ENCODE measurements around the gene FHIP1B.
A peak's percentile ranks its signal among the peaks of the same experiment; 100 is the strongest.

The FHIP1B gene

DNA sequence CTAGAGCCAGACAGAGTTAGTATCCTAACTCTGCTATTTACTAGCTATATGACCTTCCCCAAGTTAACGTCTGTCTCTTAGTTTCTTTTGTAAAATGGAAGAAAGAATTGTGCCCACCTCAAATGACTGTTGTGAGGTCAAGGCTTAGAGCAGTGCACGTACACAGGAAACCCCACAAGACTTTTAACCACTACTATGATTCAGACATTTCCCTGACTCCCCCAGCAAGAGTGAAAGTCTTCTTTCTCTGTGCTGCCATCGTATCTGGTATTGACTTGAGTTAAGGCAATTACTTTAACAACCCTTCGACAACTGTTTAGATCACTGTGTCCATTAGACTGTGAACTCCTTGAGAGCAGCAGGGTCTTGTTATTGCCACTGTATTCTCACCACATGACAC is 38.0 kb downstream of the FHIP1B start:
- H4K91ac ChIP-seq (ENCODE audit: low read depth, low read length) = no peak overlapping the region
- H4K12ac ChIP-seq (ENCODE audit: low read depth, low read length) = no peak overlapping the region
- H2BK5ac ChIP-seq (ENCODE audit: low read depth, low read length, poor library complexity) = no peak overlapping the region
- H3K36me3 ChIP-seq (ENCODE audit: control insufficient read depth in 1 of 2, insufficient read depth in 2 of 2, low read length in 2 of 2) = no peaks in the 10 kb centered on the region
- H3K27ac ChIP-seq (ENCODE audit: low read depth, low read length) = no peak overlapping the region
- H4K8ac ChIP-seq (ENCODE audit: low read depth, low read length) = no peak overlapping the region
- H2BK12ac ChIP-seq (ENCODE audit: low read length) = no peak overlapping the region
- no peak overlapping the region for H3K4me3 ChIP-seq (ENCODE audit: low read depth, low read length)
- H3K79me2 ChIP-seq (ENCODE audit: control insufficient read depth, insufficient read depth, low read length, poor library complexity) = no peaks in the 10 kb centered on the region
- H3K9ac ChIP-seq (ENCODE audit: low read length) = no peak overlapping the region
- H3K9me3 ChIP-seq (ENCODE audit: insufficient read depth, low read depth, low read length) = peaks cover 2% of the 10 kb centered on the region
- no peak overlapping the region for H2AK5ac ChIP-seq (ENCODE audit: low read length)
- H2BK120ac ChIP-seq (ENCODE audit: insufficient read depth, low read length, poor library complexity) = no peak overlapping the region
- no CpG with 5 or more reads among the region's 4 CpGs for WGBS (ENCODE audit: extremely low coverage, insufficient coverage, insufficient read length)
- H3K27me3 ChIP-seq (ENCODE audit: insufficient read depth, low read length) = no peaks in the 10 kb centered on the region
- no peak overlapping the region for H3K23ac ChIP-seq (ENCODE audit: low read length)
- H3K4me2 ChIP-seq (ENCODE audit: low read length) = no peak overlapping the region
- DNase-seq = no peak
- H3K4me1 ChIP-seq (ENCODE audit: control insufficient read depth in 1 of 2, insufficient read depth in 2 of 2, low read length in 2 of 2) = peaks cover 0 to 2% of the 10 kb centered on the region in 2 experiments
- no peaks in the 10 kb centered on the region for H3K79me1 ChIP-seq (ENCODE audit: low read length)
- H3K14ac ChIP-seq (ENCODE audit: low read length) = no peak overlapping the region
- no peak overlapping the region for H3K18ac ChIP-seq (ENCODE audit: low read length)
- no peak overlapping the region for H2AFZ ChIP-seq (ENCODE audit: insufficient read depth, low read length, poor library complexity)
- H3K4ac ChIP-seq (ENCODE audit: low read depth, low read length) = no peak overlapping the region

DNA sequence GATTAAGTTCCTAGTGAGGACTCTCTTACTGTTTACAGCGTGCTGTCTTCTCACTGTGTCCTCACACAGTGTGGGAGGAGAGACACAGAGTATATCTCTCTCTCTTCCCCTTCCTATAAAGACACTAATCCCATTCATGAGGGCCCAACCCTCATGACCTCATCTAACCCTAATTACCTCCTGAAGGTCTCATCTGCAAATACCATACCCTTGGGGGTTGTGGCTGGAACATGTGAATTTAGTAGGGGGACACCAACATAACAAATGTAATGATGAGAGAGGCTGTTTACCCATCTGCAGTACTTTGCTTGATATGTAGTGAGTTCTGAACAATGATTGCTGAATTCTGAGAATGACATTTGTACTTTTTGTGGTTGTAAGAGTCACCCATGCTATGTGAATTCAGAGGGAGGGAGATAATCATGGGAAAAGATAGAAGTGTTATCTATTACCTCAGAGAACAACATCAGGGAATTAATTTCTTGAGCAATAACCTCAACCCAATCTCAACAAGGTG is 40.3 kb downstream of the FHIP1B start:
- Histone ChIP-seq H2AFZ (ENCODE audit: insufficient read depth, low read length, poor library complexity) (no peak overlapping the region), H2BK5ac (ENCODE audit: low read depth, low read length, poor library complexity) (no peak overlapping the region), H3K14ac (ENCODE audit: low read length) (no peak overlapping the region), H3K79me2 (ENCODE audit: control insufficient read depth, insufficient read depth, low read length, poor library complexity) (no peaks in the 10 kb centered on the region), H3K4me2 (ENCODE audit: low read length) (no peak overlapping the region), H3K4me1 (ENCODE audit: control insufficient read depth in 1 of 2, insufficient read depth in 2 of 2, low read length in 2 of 2) (peaks cover 0 to 2% of the 10 kb centered on the region in 2 experiments), H3K27me3 (ENCODE audit: insufficient read depth, low read length) (no peaks in the 10 kb centered on the region), H4K91ac (ENCODE audit: low read depth, low read length) (no peak overlapping the region), H3K4me3 (ENCODE audit: low read depth, low read length) (no peak overlapping the region), H3K4ac (ENCODE audit: low read depth, low read length) (no peak overlapping the region), H4K12ac (ENCODE audit: low read depth, low read length) (no peak overlapping the region), H3K23ac (ENCODE audit: low read length) (no peak overlapping the region), H3K9me3 (ENCODE audit: insufficient read depth, low read depth, low read length) (no peaks in the 10 kb centered on the region), H3K9ac (ENCODE audit: low read length) (no peak overlapping the region), H2BK12ac (ENCODE audit: low read length) (no peak overlapping the region), H4K8ac (ENCODE audit: low read depth, low read length) (no peak overlapping the region), H3K36me3 (ENCODE audit: control insufficient read depth in 1 of 2, insufficient read depth in 2 of 2, low read length in 2 of 2) (no peaks in the 10 kb centered on the region), H3K79me1 (ENCODE audit: low read length) (no peaks in the 10 kb centered on the region), H2BK120ac (ENCODE audit: insufficient read depth, low read length, poor library complexity) (no peak overlapping the region), H2AK5ac (ENCODE audit: low read length) (no peak overlapping the region), H3K18ac (ENCODE audit: low read length) (no peak overlapping the region), H3K27ac (ENCODE audit: low read depth, low read length) (no peak overlapping the region)
- WGBS (ENCODE audit: extremely low coverage, insufficient coverage, insufficient read length) = no CpG with 5 or more reads among the region's 1 CpG
- no peak for DNase-seq

DNA sequence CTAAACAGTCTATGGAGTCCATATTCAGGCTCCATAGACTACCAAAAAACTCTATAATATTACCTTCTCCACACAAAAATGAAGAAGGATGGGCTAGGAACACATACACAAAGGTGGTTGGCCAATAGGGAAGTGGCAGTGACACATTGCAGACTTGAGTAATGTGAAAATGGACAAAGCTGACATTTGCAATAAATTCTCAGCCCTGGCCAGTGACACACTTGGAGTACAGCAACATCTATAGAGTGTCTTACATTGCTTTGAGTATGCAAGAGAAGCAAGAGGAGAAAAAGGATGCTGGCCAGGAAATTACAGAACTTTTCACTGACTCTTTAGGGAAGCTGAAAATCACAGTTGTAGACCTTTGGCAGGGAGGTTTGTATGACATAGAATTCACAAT is 42.7 kb downstream of the FHIP1B start:
- Histone ChIP-seq H3K4me3 (ENCODE audit: low read depth, low read length) (no peak overlapping the region), H3K36me3 (ENCODE audit: control insufficient read depth in 1 of 2, insufficient read depth in 2 of 2, low read length in 2 of 2) (no peaks in the 10 kb centered on the region), H3K27me3 (ENCODE audit: insufficient read depth, low read length) (no peaks in the 10 kb centered on the region), H3K14ac (ENCODE audit: low read length) (no peak overlapping the region), H3K4me1 (ENCODE audit: control insufficient read depth in 1 of 2, insufficient read depth in 2 of 2, low read length in 2 of 2) (no peaks in the 10 kb centered on the region), H2BK5ac (ENCODE audit: low read depth, low read length, poor library complexity) (no peak overlapping the region), H2BK120ac (ENCODE audit: insufficient read depth, low read length, poor library complexity) (no peak overlapping the region), H3K79me1 (ENCODE audit: low read length) (no peaks in the 10 kb centered on the region), H3K23ac (ENCODE audit: low read length) (no peak overlapping the region), H3K18ac (ENCODE audit: low read length) (no peak overlapping the region), H2AFZ (ENCODE audit: insufficient read depth, low read length, poor library complexity) (no peak overlapping the region), H3K9ac (ENCODE audit: low read length) (no peak overlapping the region), H3K27ac (ENCODE audit: low read depth, low read length) (no peak overlapping the region), H3K9me3 (ENCODE audit: insufficient read depth, low read depth, low read length) (no peaks in the 10 kb centered on the region), H4K12ac (ENCODE audit: low read depth, low read length) (no peak overlapping the region), H3K4ac (ENCODE audit: low read depth, low read length) (no peak overlapping the region), H3K4me2 (ENCODE audit: low read length) (no peak overlapping the region), H4K91ac (ENCODE audit: low read depth, low read length) (no peak overlapping the region), H3K79me2 (ENCODE audit: control insufficient read depth, insufficient read depth, low read length, poor library complexity) (no peaks in the 10 kb centered on the region), H4K8ac (ENCODE audit: low read depth, low read length) (no peak overlapping the region), H2BK12ac (ENCODE audit: low read length) (no peak overlapping the region), H2AK5ac (ENCODE audit: low read length) (no peak overlapping the region)
- peak in 1 of 2 donors; percentile 7 for DNase-seq

DNA sequence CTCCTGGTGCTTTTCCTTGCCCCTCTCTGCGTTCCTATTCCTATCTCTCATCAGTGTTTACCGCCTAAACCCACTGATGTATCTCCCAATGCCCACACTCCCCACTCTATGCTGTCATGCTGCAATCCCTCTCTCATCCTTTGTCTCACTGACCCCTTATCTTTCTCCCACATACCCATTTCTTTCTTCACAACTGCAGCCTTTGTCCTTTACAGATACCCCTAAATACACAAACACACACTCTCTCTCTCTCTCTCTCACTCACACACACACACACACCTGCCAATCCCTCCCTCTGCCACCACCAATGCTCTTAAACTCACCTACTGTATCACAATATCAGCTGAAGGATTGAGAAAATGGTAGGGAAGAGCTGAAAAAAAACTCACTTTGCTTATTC is 59.0 kb downstream of the FHIP1B start:
- H3K36me3 ChIP-seq (ENCODE audit: control insufficient read depth in 1 of 2, insufficient read depth in 2 of 2, low read length in 2 of 2) = no peaks in the 10 kb centered on the region
- no peak overlapping the region for H3K23ac ChIP-seq (ENCODE audit: low read length)
- H2AFZ ChIP-seq (ENCODE audit: insufficient read depth, low read length, poor library complexity) = no peak overlapping the region
- no peak overlapping the region for H2BK12ac ChIP-seq (ENCODE audit: low read length)
- H3K79me1 ChIP-seq (ENCODE audit: low read length) = no peaks in the 10 kb centered on the region
- no peak overlapping the region for H3K14ac ChIP-seq (ENCODE audit: low read length)
- no peaks in the 10 kb centered on the region for H3K79me2 ChIP-seq (ENCODE audit: control insufficient read depth, insufficient read depth, low read length, poor library complexity)
- no peak overlapping the region for H4K8ac ChIP-seq (ENCODE audit: low read depth, low read length)
- H2BK5ac ChIP-seq (ENCODE audit: low read depth, low read length, poor library complexity) = no peak overlapping the region
- no peak overlapping the region for H2BK120ac ChIP-seq (ENCODE audit: insufficient read depth, low read length, poor library complexity)
- H3K4me2 ChIP-seq (ENCODE audit: low read length) = no peak overlapping the region
- H3K9ac ChIP-seq (ENCODE audit: low read length) = no peak overlapping the region
- H3K18ac ChIP-seq (ENCODE audit: low read length) = no peak overlapping the region
- DNase-seq = no peak
- H3K27ac ChIP-seq (ENCODE audit: low read depth, low read length) = no peak overlapping the region
- H4K12ac ChIP-seq (ENCODE audit: low read depth, low read length) = no peak overlapping the region
- no peak overlapping the region for H3K4ac ChIP-seq (ENCODE audit: low read depth, low read length)
- H3K4me1 ChIP-seq (ENCODE audit: control insufficient read depth in 1 of 2, insufficient read depth in 2 of 2, low read length in 2 of 2) = no peaks in the 10 kb centered on the region
- WGBS (ENCODE audit: extremely low coverage, insufficient coverage, insufficient read length) = no CpG with 5 or more reads among the region's 2 CpGs
- H4K91ac ChIP-seq (ENCODE audit: low read depth, low read length) = no peak overlapping the region
- no peaks in the 10 kb centered on the region for H3K9me3 ChIP-seq (ENCODE audit: insufficient read depth, low read depth, low read length)
- H3K27me3 ChIP-seq (ENCODE audit: insufficient read depth, low read length) = no peaks in the 10 kb centered on the region
- H2AK5ac ChIP-seq (ENCODE audit: low read length) = no peak overlapping the region
- no peak overlapping the region for H3K4me3 ChIP-seq (ENCODE audit: low read depth, low read length)

Data from trophoblast cell (in vitro differentiated cells and primary cell).